Esophagus muscularis mucosa (tissue), 4 donors: ENCODE results near the gene SERINC5. TPM values are rescaled to one million over a fixed set of nuclear protein-coding genes. Genes with fewer than 3 reads are reported as not detected.
"Not testable (repeated sequence)": the region's sequence is repeated elsewhere in the genome, so short reads cannot be mapped to it uniquely, and the experiment has no call there.

Experiments used
- DNase-seq: peaks from one replicate; pipeline ENCODE4 v3.0.0-alpha.2; 2017; ENCODE audit errors: extremely low spot score
- H3K27ac ChIP-seq, 4 donors: fragments of 200-600 bp; sonication (generic); replicated peaks in 1 of 4; 1 replicate in 3 of 4; 2 replicates in 1 of 4; pipeline ENCODE4 v1.5.1; 2016 to 2019; ENCODE audit warnings: mild to moderate bottlenecking in 1 of 4
- H3K27me3 ChIP-seq, 4 donors: fragments of 200-600 bp; sonication (generic); one replicate each; pipeline versions ENCODE4 v1.5.1 to v1.6.0; 2016 to 2019
- H3K36me3 ChIP-seq, 4 donors: fragments of 200-600 bp; sonication (generic); one replicate each; pipeline ENCODE4 v1.5.1; 2016 to 2019
- H3K4me1 ChIP-seq, 4 donors: fragments of 200-600 bp; sonication (generic); one replicate each; pipeline ENCODE4 v1.5.1; 2016 to 2019
- H3K4me3 ChIP-seq, 4 donors: fragments of 200-600 bp; sonication (generic); 1 replicate in 2 of 4; 2 replicates in 2 of 4; pipeline ENCODE4 v1.5.1; 2016 to 2019; ENCODE audit warnings: mild to moderate bottlenecking in 4 of 4, moderate library complexity in 1 of 4
- H3K9me3 ChIP-seq, 4 donors: fragments of 200-600 bp; sonication (generic); 1 replicate in 3 of 4; 2 replicates in 1 of 4; pipeline ENCODE4 v1.5.1; 2016 to 2019
- CTCF ChIP-seq, 3 experiments: fragments of 200-600 bp in 2 of 3; fragments of 450-650 bp in 1 of 3; sonication (generic) in 2 of 3; IDR thresholded peaks; one replicate each; pipeline ENCODE4 v1.5.1; 2017 to 2019; ENCODE audit warnings: antibody characterized with exemption in 3 of 3, mild to moderate bottlenecking in 2 of 3, moderate library complexity in 1 of 3
- EP300 ChIP-seq: sonication (generic); formaldehyde crosslinking; IDR thresholded peaks from one replicate; pipeline ENCODE4 v1.6.1; 2017; ENCODE audit warnings: antibody characterized with exemption
- POLR2A ChIP-seq: fragments of 450-650 bp; IDR thresholded peaks from one replicate; pipeline ENCODE4 v1.6.1; 2017; ENCODE audit warnings: antibody characterized with exemption, moderate library complexity, mild to moderate bottlenecking, low read depth
- POLR2AphosphoS5 ChIP-seq, 2 donors: sonication (generic); formaldehyde crosslinking; IDR thresholded peaks; one replicate each; pipeline ENCODE4 v1.6.1; 2017; ENCODE audit warnings: antibody characterized with exemption in 2 of 2
- WGBS: methylation state at CpG from one replicate; pipeline ENCODE4 v1.1.5; 2018; 5-methylcytosine and 5-hydroxymethylcytosine counted together
- intact Hi-C: fragments of 100-400 bp; cut with DNase I; formaldehyde crosslinking; loops from one replicate; pipeline ENCODE4 v1.15.1; 2023
- total RNA-seq, 4 donors: library from RNA; depleted of rRNA; stranded (reverse); fragments of >200 nt; gene quantifications; one replicate each; pipeline versions ENCODE4 v1.1.0 to v1.2.1, GENCODE V29; 2016

SERINC5 gene
- total RNA-seq, 4 donors from 2014 or later = 5.8 to 9.1 (median 8.3) TPM

DNA sequence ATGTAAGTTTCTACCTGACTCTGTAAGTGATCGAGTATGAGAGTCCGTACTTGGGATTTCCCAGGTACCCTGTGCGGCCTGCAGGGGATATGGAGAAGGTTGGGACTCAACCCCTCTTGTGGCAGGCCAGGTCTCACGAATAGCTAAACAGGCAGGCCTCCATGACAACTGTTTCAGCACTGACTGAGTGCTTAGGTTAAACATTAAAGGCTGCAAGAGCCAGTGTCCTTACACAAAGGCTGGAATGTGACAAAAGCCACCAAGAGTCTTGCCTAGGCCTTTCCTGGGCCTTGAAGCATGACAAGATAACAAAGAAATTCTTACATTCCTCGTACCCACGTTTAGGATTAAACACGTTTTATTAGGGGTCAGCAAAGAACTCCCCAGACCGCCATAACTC, 162.1 kb downstream of the SERINC5 start:
- no peak for TF ChIP-seq POLR2AphosphoS5 (IDR thresholded peaks at IDR 0.05)
- TF ChIP-seq EP300 = no peak
- TF ChIP-seq CTCF (IDR thresholded peaks at IDR 0.05) = no peak
- no peak for TF ChIP-seq POLR2A
- H3K36me3 ChIP-seq = no peaks in the 10 kb centered on the region
- H3K4me1 ChIP-seq = peaks cover 0 to 8% (median 1%) of the 10 kb centered on the region in 4 donors
- intact Hi-C loops = no loop called here
- no peak overlapping the region for H3K27ac ChIP-seq
- no peak overlapping the region for H3K4me3 ChIP-seq
- no peak for DNase-seq
- 76% methylated on average over 8 of the region's 8 CpGs for WGBS
- no peaks in the 10 kb centered on the region for H3K27me3 ChIP-seq
- H3K9me3 ChIP-seq = no peaks in the 10 kb centered on the region

DNA sequence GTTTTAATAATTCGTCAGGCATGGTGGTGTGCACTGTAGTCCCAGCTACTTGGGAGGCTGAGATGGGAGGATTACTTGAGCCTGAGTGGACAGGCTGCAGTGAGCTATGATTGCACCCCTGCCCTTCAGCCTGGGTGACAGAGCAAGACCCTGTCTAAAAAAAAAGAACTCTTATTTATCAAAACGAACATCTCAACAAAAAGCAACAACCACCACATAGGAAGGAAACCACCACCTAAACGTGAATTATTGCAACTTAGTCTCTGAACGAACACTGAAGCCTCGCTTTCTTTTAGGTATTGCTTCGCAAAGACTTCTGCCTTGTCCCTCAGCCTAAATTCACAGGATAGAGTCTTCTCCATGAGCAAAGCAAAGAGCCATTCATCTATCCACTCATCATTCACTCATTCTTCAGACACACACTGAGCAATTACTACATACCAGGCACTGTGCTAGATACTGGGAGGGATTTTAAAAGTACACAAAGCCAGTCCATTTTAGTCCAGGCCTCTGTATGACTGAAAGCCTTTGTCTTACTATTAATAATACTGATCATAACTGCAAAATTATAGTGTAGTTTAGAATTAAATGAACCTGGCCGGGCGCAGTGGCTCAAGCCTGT, 163.3 kb downstream of the SERINC5 start:
- Histone ChIP-seq H3K4me1 (peaks cover 0 to 8% (median 1%) of the 10 kb centered on the region in 4 donors), H3K9me3 (no peaks in the 10 kb centered on the region), H3K27ac (no peak overlapping the region), H3K4me3 (no peak overlapping the region), H3K27me3 (no peaks in the 10 kb centered on the region), H3K36me3 (no peaks in the 10 kb centered on the region)
- WGBS = 84% methylated on average over 8 of the region's 8 CpGs
- TF ChIP-seq POLR2A (no peak), POLR2AphosphoS5 (IDR thresholded peaks at IDR 0.05) (no peak), EP300 (no peak), CTCF (IDR thresholded peaks at IDR 0.05) (no peak)
- no peak for DNase-seq
- intact Hi-C loops = no loop called here

DNA sequence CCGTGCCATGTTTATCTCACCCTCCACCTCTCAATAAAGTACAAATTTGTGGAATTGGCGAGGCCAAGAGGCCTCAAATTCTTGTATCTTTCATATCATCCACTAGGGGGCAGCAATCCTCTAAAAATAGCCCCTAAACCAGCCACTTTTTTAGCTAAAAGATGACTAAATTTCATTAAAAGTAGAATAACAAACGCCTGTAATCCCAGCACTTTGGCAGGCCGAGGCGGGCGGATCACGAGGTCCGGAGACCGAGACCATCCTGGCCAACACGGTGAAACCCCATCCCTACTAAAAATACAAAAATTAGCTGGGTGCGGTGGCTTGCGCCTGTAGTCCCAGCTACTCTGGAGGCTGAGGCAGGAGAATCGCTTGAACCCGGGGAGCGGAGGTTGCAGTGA, 164.1 kb downstream of the SERINC5 start:
- not testable (repeated sequence) for H3K27me3 ChIP-seq, H3K36me3 ChIP-seq, DNase-seq, H3K4me1 ChIP-seq, H3K27ac ChIP-seq, H3K9me3 ChIP-seq
- TF ChIP-seq CTCF (IDR thresholded peaks at IDR 0.05) = peak; percentile 68 to 81 (median 77)
- peak overlapping the region in 1 of 4 donors; percentile 39 for H3K4me3 ChIP-seq
- intact Hi-C loops = loop anchor here (1.0 kb wide), 1 partner anchor 216 kb away; no protein-coding TSS in a partner anchor
- 23% methylated on average over 15 of the region's 15 CpGs for WGBS

DNA sequence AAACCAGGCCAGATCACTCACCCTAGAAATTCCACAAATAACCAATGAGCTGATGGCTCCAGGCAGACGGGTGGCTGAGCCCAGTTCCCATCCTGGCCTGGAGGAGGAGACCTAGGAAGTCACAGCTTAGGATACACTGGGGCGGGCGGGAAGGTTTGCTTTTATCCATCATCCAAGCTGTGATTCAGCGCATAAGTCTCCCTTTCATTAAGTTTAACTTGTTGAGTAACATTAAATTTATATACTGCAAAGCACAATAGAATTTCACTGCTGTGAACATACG, 165.0 kb downstream of the SERINC5 start:
- no peak for DNase-seq
- intact Hi-C loops = loop anchor here (1.0 kb wide), 1 partner anchor 216 kb away; no protein-coding TSS in a partner anchor
- WGBS = 98% methylated on average over 5 of the region's 5 CpGs
- Histone ChIP-seq H3K4me3 (no peak overlapping the region), H3K27me3 (no peaks in the 10 kb centered on the region), H3K4me1 (peaks cover 0 to 8% (median 1%) of the 10 kb centered on the region in 4 donors), H3K9me3 (no peaks in the 10 kb centered on the region), H3K27ac (no peak overlapping the region), H3K36me3 (no peaks in the 10 kb centered on the region)
- no peak for TF ChIP-seq POLR2A
- no peak for TF ChIP-seq CTCF (IDR thresholded peaks at IDR 0.05)
- no peak for TF ChIP-seq EP300
- no peak for TF ChIP-seq POLR2AphosphoS5 (IDR thresholded peaks at IDR 0.05)
